GM23338 (cell line): Measurements from ENCODE around the gene MAP3K8. TPM values are rescaled to one million over a fixed set of nuclear protein-coding genes. Genes with fewer than 3 reads are reported as not detected.

ENCODE experiments used
- ATAC-seq: fragments of 200-7000 bp; cut with Tn5 transposase; 3 replicates; pipeline ENCODE4 v1.9.1; 2020
- DNase-seq: peaks from one replicate; pipeline ENCODE4 v3.0.0-alpha.2; 2015; ENCODE audit warnings: low spot score
- H2AFZ ChIP-seq: fragments of 200-600 bp; sonication (generic); 2 replicates; pipeline ENCODE4 v1.8.0; 2016; ENCODE audit warnings: antibody characterized with exemption, mild to moderate bottlenecking, moderate library complexity
- H3F3A ChIP-seq: fragments of 200-600 bp; sonication (generic); replicated peaks from 2 replicates; pipeline ENCODE4 v1.8.0; 2017; ENCODE audit warnings: antibody characterized with exemption, mixed run types, low read depth
- H3K27ac ChIP-seq: fragments of 200-600 bp; sonication (generic); 2 replicates; pipeline ENCODE4 v1.6.1; 2016; ENCODE audit warnings: low read depth
- H3K27me3 ChIP-seq: fragments of 200-600 bp; sonication (generic); 2 replicates; pipeline ENCODE4 v1.8.0; 2016; ENCODE audit warnings: mild to moderate bottlenecking, mixed run types, moderate library complexity; ENCODE audit not compliant: insufficient read depth
- H3K36me3 ChIP-seq: fragments of 200-600 bp; sonication (generic); 2 replicates; pipeline ENCODE4 v1.8.0; 2016; ENCODE audit warnings: mild to moderate bottlenecking; ENCODE audit not compliant: insufficient read depth
- H3K4me1 ChIP-seq: fragments of 200-600 bp; sonication (generic); 2 replicates; pipeline ENCODE4 v1.8.0; 2016; ENCODE audit warnings: mild to moderate bottlenecking, moderate library complexity; ENCODE audit not compliant: insufficient read depth
- H3K4me2 ChIP-seq: fragments of 200-600 bp; sonication (generic); 2 replicates; pipeline ENCODE4 v1.7.1; 2017; ENCODE audit warnings: mixed run types
- H3K4me3 ChIP-seq: fragments of 200-600 bp; sonication (generic); 2 replicates; pipeline ENCODE4 v1.6.1; 2016; ENCODE audit warnings: mixed run types
- H3K79me2 ChIP-seq: fragments of 200-600 bp; sonication (generic); replicated peaks from 2 replicates; pipeline ENCODE4 v1.8.0; 2017; ENCODE audit warnings: mild to moderate bottlenecking; ENCODE audit not compliant: insufficient read depth
- H3K9me2 ChIP-seq: fragments of 200-600 bp; sonication (generic); 2 replicates; pipeline ENCODE4 v1.8.0; 2017; ENCODE audit not compliant: insufficient read depth
- H4K20me1 ChIP-seq: fragments of 200-600 bp; sonication (generic); replicated peaks from 2 replicates; pipeline ENCODE4 v1.8.0; 2017; ENCODE audit warnings: mild to moderate bottlenecking; ENCODE audit not compliant: insufficient read depth
- H3K27ac Mint-ChIP-seq: 2 replicates; pipeline ENCODE4 v1.8.0; 2020; ENCODE audit warnings: inconsistent platforms, mild to moderate bottlenecking, moderate library complexity, mixed read lengths
- H3K27me3 Mint-ChIP-seq: 3 replicates; pipeline ENCODE4 v1.8.0; 2022; ENCODE audit warnings: low read depth, mild to moderate bottlenecking, moderate library complexity, mixed read lengths, inconsistent platforms; ENCODE audit not compliant: insufficient read depth, poor library complexity
- H3K36me3 Mint-ChIP-seq: 3 replicates; pipeline ENCODE4 v1.8.0; 2021; ENCODE audit warnings: low read depth, mild to moderate bottlenecking, inconsistent platforms, moderate library complexity, mixed read lengths
- H3K4me1 Mint-ChIP-seq: 3 replicates; pipeline ENCODE4 v1.8.0; 2020; ENCODE audit warnings: mild to moderate bottlenecking, inconsistent platforms, mixed read lengths
- H3K4me3 Mint-ChIP-seq: 3 replicates; pipeline ENCODE4 v1.8.0; 2021; ENCODE audit warnings: moderate library complexity, mild to moderate bottlenecking, inconsistent platforms, mixed read lengths
- H3K9me3 Mint-ChIP-seq: 3 replicates; pipeline ENCODE4 v1.8.0; 2020; ENCODE audit warnings: moderate library complexity, mild to moderate bottlenecking, inconsistent platforms, mixed read lengths
- CREB1 ChIP-seq: fragments of 250-450 bp; sonication (Bioruptor Pico); IDR thresholded peaks from 2 replicates; pipeline ENCODE4 v1.5.0; 2020; ENCODE audit warnings: low read depth, mild to moderate bottlenecking, moderate library complexity
- CTCF ChIP-seq, 2 experiments: fragments of 200-600 bp in 1 of 2; sonication (generic) in 1 of 2; conservative IDR thresholded peaks; 2 replicates each; pipeline versions ENCODE4 v1.5.1 to v1.6.1; 2016 to 2017; ENCODE audit warnings: antibody characterized with exemption in 2 of 2, low read depth in 2 of 2, mild to moderate bottlenecking in 2 of 2, moderate library complexity in 1 of 2
- ETS1 ChIP-seq: IDR thresholded peaks from 2 replicates; pipeline ENCODE4 v1.6.1; 2016; ENCODE audit warnings: antibody characterized with exemption
- EZH2 ChIP-seq: fragments of 200-600 bp; sonication (generic); IDR thresholded peaks from one replicate; pipeline ENCODE4 v1.8.0; 2017; ENCODE audit warnings: antibody characterized with exemption, mild to moderate bottlenecking, low read depth; ENCODE audit not compliant: unreplicated experiment
- EZH2phosphoT487 ChIP-seq: fragments of 200-600 bp; sonication (generic); IDR thresholded peaks from one replicate; pipeline ENCODE4 v1.8.1; 2018; ENCODE audit warnings: antibody characterized with exemption; ENCODE audit not compliant: unreplicated experiment
- JUNB ChIP-seq: IDR thresholded peaks from one replicate; pipeline ENCODE4 v1.6.1; 2016; ENCODE audit warnings: antibody characterized with exemption; ENCODE audit not compliant: unreplicated experiment
- NANOG ChIP-seq: IDR thresholded peaks from 2 replicates; pipeline ENCODE4 v1.6.1; 2016; ENCODE audit warnings: antibody characterized with exemption, borderline replicate concordance
- POLR2AphosphoS5 ChIP-seq: IDR thresholded peaks from 2 replicates; pipeline ENCODE4 v1.6.1; 2016; ENCODE audit warnings: antibody characterized with exemption, low read depth
- REST ChIP-seq: IDR thresholded peaks from one replicate; pipeline ENCODE4 v1.6.1; 2018; ENCODE audit warnings: antibody characterized with exemption; ENCODE audit not compliant: unreplicated experiment
- STAT1 ChIP-seq: IDR thresholded peaks from one replicate; pipeline ENCODE4 v1.6.1; 2016; ENCODE audit warnings: antibody characterized with exemption; ENCODE audit not compliant: unreplicated experiment
- ZNF114 ChIP-seq: fragments of 250-450 bp; sonication (Bioruptor Pico); IDR thresholded peaks from 2 replicates; pipeline ENCODE4 v1.5.0; 2020; ENCODE audit warnings: mild to moderate bottlenecking, moderate library complexity
- ZNF331 ChIP-seq: fragments of 250-450 bp; sonication (Bioruptor Pico); IDR thresholded peaks from 2 replicates; pipeline ENCODE4 v1.5.0; 2020; ENCODE audit warnings: low read depth, mild to moderate bottlenecking, moderate library complexity
- polyA plus RNA-seq: library from polyadenylated mRNA; unstranded; fragments of >200 nt; fragmentation: Nextera tagmentation; extraction: Ambion mirVana; gene quantifications from 2 replicates; pipeline ENCODE4 v1.2.1, GENCODE V29; 2016
- total RNA-seq: library from RNA; depleted of rRNA; stranded (reverse); fragments of >200 nt; shearing (Covaris generic); gene quantifications from 2 replicates; pipeline ENCODE4 v1.2.3, GENCODE V29; 2014

MAP3K8 gene
- total and polyA plus RNA-seq, 2 experiments from 2014 or later: 3.5 to 5.0 TPM

GRCh38 chr10:30445711-30446110 is 11.7 kb downstream of the MAP3K8 start:
- Histone ChIP-seq H3K27me3 (no peaks in the 10 kb centered on the region), H4K20me1 (no peaks in the 10 kb centered on the region), H3K27ac (no peak overlapping the region), H3K9me2 (no peaks in the 10 kb centered on the region), H2AFZ (no peak overlapping the region), H3K4me3 (no peak overlapping the region), H3K36me3 (peaks cover 6% of the 10 kb centered on the region; the same call in 1 of the 2 replicates), H3F3A (no peaks in the 10 kb centered on the region), H3K4me2 (no peak overlapping the region), H3K79me2 (no peaks in the 10 kb centered on the region), H3K4me1 (no peaks in the 10 kb centered on the region)
- DNase-seq (no peak), ATAC-seq (no peak)
- H3K4me1 Mint-ChIP-seq: no peaks in the 10 kb centered on the region
- H3K9me3 Mint-ChIP-seq: no peaks in the 10 kb centered on the region
- no peaks in the 10 kb centered on the region for H3K27me3 Mint-ChIP-seq
- TF ChIP-seq POLR2AphosphoS5 (no peak), CTCF (conservative IDR thresholded peaks at IDR 0.05; ENCODE audit: low read depth in 2 of 2) (no peak), STAT1 (no peak), ETS1 (no peak), EZH2 (no peak), JUNB (no peak), REST (no peak), ZNF114 (CRISPR knock-in tag) (no peak), EZH2phosphoT487 (no peak), NANOG (no peak), CREB1 (CRISPR knock-in tag) (no peak), ZNF331 (CRISPR knock-in tag) (no peak)
- H3K36me3 Mint-ChIP-seq: peaks cover 18% of the 10 kb centered on the region
- no peak overlapping the region for H3K4me3 Mint-ChIP-seq
- no peak overlapping the region for H3K27ac Mint-ChIP-seq
